GM23248 (cell line): Measurements from ENCODE around the gene FAM131C.

ENCODE experiments used
- EZH2 ChIP-seq: fragments of 200-600 bp; sonication (generic); IDR thresholded peaks from 2 replicates; pipeline ENCODE4 v1.6.1; 2018; ENCODE audit warnings: antibody characterized with exemption, mild to moderate bottlenecking; ENCODE audit not compliant: insufficient read depth, poor library complexity, severe bottlenecking
- EZH2phosphoT487 ChIP-seq: fragments of 200-600 bp; sonication (generic); IDR thresholded peaks from 2 replicates; pipeline ENCODE4 v1.6.1; 2018; ENCODE audit warnings: antibody characterized with exemption, moderate library complexity, mild to moderate bottlenecking, low read depth; ENCODE audit not compliant: insufficient read depth

DNA sequence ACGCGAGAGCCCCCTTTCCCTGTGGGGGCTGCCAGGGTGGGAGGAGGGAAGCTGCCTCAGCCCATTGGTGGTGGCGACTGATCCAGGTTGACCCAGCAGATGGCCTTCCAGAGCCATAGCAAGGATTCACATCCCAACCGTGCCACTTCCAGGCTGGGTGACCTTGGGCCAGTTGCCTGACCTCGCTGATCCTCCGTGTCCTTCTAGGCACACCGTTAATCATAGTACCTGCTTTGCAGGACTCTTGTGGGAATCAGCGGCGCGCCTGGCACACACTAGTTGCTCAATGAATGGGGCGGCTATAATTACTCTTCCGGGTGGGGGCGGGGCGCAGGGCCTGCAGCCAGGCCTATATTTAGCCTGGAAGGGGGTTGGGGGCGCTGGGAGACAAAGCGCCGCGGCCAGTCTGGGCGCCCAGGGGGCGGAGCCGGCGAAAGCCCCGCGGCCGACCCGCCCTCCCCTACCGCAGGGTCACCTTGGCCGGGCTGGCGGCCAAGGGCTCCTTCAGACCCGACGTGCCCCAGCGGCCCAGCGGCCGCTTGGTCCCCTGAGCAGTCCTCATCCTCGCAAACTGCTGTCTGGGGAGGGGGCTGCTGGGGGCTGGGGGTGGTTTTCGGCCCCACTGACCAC is 60.7 kb downstream of the FAM131C start:
- TF ChIP-seq EZH2 (no peak), EZH2phosphoT487 (no peak)
